H1 (cell line): ENCODE data around the gene TMC3. TPM values are rescaled to one million over a fixed set of nuclear protein-coding genes. Genes with fewer than 3 reads are reported as not detected.

Experiments used
- CBX5 ChIP-seq: fragments of 300-800, 300-1000 bp; sonication (generic); IDR thresholded peaks from 2 replicates; pipeline ENCODE4 v1.7.1; 2016; ENCODE audit warnings: antibody characterized with exemption, low read length, low read depth
- RNF2 ChIP-seq: fragments of 200-900, 300-1000 bp; sonication (generic); IDR thresholded peaks from 2 replicates; pipeline ENCODE4 v1.7.1; 2016; ENCODE audit warnings: borderline replicate concordance, low read depth, mild to moderate bottlenecking, antibody characterized with exemption, low read length; ENCODE audit not compliant: poor library complexity, severe bottlenecking; ENCODE audit errors: missing control alignments
- RXRA ChIP-seq: IDR thresholded peaks from 2 replicates; pipeline ENCODE4 v1.6.1; 2011; ENCODE audit warnings: low read depth, mild to moderate bottlenecking, low read length, moderate library complexity; ENCODE audit not compliant: insufficient read depth
- TAF1 ChIP-seq: IDR thresholded peaks from 2 replicates; pipeline ENCODE4 v1.6.1; 2011; ENCODE audit warnings: mild to moderate bottlenecking, low read depth, low read length
- TBP ChIP-seq: IDR thresholded peaks from 2 replicates; pipeline ENCODE4 v1.6.1; 2011; ENCODE audit warnings: low read depth, low read length, improper control_type of control experiment
- polyA plus RNA-seq, 7 experiments: library from polyadenylated mRNA; depleted of rRNA in 3 of 7; stranded (reverse) in 5 of 7; unstranded in 2 of 7; fragments of >200 nt in 5 of 7; fragments of 200-250 nt in 2 of 7; gene quantifications; 1 replicate in 5 of 7; 2 replicates in 1 of 7; 4 replicates in 1 of 7; pipeline versions ENCODE4 v1.2.1 to v1.2.3, GENCODE V29; 2011 to 2013; ENCODE audit warnings: missing spikeins in 2 of 7, mixed read lengths in 2 of 7
- total RNA-seq: library from RNA; stranded (reverse); fragmentation: NEBNext Ultra II Directional; extraction: Animal tissue kit (Norgen Biotek cat#: 25700); gene quantifications from 2 replicates; pipeline ENCODE4 v1.2.1, GENCODE V29; 2021
- TF ChIP-seq, protein P1 (sequence below): fragments of 300-600 bp; sonication (generic); IDR thresholded peaks from 2 replicates; pipeline ENCODE4 v1.7.1; 2012; ENCODE audit warnings: low read length, moderate library complexity, mild to moderate bottlenecking, inconsistent platforms; ENCODE audit not compliant: insufficient replicate concordance
- TF ChIP-seq, protein P2 (sequence below): IDR thresholded peaks from 2 replicates; pipeline ENCODE4 v1.6.1; 2012; ENCODE audit warnings: low read length, inconsistent platforms
- TF ChIP-seq, protein P3 (sequence below): IDR thresholded peaks from 2 replicates; pipeline ENCODE4 v1.6.1; 2011; ENCODE audit warnings: low read length, improper control_type of control experiment

TMC3 gene
- total and polyA plus RNA-seq, 2 of the 8 experiments (the other 6 are each of a cell fraction or from before 2014, with no cell fraction given): not detected

DNA sequence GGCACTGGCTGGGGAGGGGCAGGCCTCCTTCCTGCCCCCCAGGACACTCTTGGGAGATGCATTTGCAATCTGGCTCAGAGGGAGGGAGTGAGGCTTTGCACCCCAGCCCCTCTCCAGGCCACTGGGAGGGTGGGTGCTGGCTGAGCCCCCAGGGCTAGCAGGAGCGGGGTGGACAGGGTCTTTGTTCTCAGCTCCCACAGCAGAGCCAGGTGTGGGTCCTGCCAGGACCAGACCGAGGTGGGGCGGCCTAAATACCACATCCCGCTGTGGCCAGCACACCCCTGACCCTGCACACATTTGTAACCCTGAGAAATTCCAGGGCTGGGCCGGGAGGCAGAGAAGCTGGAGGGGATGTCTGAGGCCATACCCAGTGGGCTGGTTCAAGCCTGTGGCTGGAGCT lies 91.1 kb downstream of the TMC3 start (continued):
- TF ChIP-seq, protein P1, sequence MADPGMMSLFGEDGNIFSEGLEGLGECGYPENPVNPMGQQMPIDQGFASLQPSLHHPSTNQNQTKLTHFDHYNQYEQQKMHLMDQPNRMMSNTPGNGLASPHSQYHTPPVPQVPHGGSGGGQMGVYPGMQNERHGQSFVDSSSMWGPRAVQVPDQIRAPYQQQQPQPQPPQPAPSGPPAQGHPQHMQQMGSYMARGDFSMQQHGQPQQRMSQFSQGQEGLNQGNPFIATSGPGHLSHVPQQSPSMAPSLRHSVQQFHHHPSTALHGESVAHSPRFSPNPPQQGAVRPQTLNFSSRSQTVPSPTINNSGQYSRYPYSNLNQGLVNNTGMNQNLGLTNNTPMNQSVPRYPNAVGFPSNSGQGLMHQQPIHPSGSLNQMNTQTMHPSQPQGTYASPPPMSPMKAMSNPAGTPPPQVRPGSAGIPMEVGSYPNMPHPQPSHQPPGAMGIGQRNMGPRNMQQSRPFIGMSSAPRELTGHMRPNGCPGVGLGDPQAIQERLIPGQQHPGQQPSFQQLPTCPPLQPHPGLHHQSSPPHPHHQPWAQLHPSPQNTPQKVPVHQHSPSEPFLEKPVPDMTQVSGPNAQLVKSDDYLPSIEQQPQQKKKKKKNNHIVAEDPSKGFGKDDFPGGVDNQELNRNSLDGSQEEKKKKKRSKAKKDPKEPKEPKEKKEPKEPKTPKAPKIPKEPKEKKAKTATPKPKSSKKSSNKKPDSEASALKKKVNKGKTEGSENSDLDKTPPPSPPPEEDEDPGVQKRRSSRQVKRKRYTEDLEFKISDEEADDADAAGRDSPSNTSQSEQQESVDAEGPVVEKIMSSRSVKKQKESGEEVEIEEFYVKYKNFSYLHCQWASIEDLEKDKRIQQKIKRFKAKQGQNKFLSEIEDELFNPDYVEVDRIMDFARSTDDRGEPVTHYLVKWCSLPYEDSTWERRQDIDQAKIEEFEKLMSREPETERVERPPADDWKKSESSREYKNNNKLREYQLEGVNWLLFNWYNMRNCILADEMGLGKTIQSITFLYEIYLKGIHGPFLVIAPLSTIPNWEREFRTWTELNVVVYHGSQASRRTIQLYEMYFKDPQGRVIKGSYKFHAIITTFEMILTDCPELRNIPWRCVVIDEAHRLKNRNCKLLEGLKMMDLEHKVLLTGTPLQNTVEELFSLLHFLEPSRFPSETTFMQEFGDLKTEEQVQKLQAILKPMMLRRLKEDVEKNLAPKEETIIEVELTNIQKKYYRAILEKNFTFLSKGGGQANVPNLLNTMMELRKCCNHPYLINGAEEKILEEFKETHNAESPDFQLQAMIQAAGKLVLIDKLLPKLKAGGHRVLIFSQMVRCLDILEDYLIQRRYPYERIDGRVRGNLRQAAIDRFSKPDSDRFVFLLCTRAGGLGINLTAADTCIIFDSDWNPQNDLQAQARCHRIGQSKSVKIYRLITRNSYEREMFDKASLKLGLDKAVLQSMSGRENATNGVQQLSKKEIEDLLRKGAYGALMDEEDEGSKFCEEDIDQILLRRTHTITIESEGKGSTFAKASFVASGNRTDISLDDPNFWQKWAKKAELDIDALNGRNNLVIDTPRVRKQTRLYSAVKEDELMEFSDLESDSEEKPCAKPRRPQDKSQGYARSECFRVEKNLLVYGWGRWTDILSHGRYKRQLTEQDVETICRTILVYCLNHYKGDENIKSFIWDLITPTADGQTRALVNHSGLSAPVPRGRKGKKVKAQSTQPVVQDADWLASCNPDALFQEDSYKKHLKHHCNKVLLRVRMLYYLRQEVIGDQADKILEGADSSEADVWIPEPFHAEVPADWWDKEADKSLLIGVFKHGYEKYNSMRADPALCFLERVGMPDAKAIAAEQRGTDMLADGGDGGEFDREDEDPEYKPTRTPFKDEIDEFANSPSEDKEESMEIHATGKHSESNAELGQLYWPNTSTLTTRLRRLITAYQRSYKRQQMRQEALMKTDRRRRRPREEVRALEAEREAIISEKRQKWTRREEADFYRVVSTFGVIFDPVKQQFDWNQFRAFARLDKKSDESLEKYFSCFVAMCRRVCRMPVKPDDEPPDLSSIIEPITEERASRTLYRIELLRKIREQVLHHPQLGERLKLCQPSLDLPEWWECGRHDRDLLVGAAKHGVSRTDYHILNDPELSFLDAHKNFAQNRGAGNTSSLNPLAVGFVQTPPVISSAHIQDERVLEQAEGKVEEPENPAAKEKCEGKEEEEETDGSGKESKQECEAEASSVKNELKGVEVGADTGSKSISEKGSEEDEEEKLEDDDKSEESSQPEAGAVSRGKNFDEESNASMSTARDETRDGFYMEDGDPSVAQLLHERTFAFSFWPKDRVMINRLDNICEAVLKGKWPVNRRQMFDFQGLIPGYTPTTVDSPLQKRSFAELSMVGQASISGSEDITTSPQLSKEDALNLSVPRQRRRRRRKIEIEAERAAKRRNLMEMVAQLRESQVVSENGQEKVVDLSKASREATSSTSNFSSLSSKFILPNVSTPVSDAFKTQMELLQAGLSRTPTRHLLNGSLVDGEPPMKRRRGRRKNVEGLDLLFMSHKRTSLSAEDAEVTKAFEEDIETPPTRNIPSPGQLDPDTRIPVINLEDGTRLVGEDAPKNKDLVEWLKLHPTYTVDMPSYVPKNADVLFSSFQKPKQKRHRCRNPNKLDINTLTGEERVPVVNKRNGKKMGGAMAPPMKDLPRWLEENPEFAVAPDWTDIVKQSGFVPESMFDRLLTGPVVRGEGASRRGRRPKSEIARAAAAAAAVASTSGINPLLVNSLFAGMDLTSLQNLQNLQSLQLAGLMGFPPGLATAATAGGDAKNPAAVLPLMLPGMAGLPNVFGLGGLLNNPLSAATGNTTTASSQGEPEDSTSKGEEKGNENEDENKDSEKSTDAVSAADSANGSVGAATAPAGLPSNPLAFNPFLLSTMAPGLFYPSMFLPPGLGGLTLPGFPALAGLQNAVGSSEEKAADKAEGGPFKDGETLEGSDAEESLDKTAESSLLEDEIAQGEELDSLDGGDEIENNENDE: no peak
- TF ChIP-seq RNF2: no peak
- no peak for TF ChIP-seq TBP
- TF ChIP-seq, protein P2, sequence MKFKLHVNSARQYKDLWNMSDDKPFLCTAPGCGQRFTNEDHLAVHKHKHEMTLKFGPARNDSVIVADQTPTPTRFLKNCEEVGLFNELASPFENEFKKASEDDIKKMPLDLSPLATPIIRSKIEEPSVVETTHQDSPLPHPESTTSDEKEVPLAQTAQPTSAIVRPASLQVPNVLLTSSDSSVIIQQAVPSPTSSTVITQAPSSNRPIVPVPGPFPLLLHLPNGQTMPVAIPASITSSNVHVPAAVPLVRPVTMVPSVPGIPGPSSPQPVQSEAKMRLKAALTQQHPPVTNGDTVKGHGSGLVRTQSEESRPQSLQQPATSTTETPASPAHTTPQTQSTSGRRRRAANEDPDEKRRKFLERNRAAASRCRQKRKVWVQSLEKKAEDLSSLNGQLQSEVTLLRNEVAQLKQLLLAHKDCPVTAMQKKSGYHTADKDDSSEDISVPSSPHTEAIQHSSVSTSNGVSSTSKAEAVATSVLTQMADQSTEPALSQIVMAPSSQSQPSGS: no peak
- no peak for TF ChIP-seq TAF1
- no peak for TF ChIP-seq CBX5
- no peak for TF ChIP-seq RXRA
- TF ChIP-seq, protein P3, sequence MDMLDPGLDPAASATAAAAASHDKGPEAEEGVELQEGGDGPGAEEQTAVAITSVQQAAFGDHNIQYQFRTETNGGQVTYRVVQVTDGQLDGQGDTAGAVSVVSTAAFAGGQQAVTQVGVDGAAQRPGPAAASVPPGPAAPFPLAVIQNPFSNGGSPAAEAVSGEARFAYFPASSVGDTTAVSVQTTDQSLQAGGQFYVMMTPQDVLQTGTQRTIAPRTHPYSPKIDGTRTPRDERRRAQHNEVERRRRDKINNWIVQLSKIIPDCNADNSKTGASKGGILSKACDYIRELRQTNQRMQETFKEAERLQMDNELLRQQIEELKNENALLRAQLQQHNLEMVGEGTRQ: no peak
